LNCAP (cell line): Measurements from ENCODE around the gene LONP1.

ENCODE experiments used
- TF ChIP-seq, protein P1 (sequence below): fragments of 450-650 bp; IDR thresholded peaks from 2 replicates; pipeline ENCODE4 v1.5.1; 2017; ENCODE audit warnings: mild to moderate bottlenecking

The LONP1 gene

DNA sequence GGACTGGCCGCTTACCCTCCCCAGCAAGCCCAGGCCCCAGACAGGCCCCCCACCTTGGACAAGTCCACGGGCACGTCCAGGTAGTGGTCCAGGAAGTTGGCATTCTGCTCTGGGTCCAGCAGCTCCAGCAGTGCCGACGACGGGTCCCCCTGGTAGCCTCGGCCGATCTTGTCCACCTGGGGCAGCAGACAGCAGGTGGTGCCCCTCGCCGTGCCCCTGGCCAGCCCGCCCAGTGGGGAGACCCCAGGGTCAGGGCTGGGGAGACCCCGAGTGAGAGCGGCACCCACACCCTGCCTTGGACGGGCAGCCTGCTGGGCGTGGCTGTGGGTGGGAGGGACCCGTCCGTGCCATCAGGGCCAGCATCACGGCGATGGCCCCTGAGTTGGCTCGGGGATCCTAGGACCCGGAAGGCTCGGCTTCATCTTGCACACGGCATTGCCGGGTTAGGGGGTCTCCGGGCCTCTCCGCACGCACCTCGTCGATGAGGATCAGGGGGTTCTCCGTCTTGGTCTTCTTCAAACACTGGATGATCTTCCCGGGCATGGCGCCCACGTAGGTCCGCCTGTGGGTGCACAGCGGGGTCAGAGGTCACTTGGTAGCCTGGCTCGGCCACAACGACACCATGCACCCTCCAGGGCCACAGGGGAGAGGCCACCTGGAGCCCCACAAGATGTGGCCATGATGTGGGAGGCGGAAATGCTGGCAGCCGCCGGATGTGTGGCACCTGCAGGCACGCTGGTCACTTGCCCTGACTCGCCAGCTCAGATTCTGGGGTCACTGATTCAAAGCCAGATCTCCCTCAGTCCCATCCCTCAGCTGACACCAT is 23.5 kb downstream of the LONP1 start:
- TF ChIP-seq, protein P1, sequence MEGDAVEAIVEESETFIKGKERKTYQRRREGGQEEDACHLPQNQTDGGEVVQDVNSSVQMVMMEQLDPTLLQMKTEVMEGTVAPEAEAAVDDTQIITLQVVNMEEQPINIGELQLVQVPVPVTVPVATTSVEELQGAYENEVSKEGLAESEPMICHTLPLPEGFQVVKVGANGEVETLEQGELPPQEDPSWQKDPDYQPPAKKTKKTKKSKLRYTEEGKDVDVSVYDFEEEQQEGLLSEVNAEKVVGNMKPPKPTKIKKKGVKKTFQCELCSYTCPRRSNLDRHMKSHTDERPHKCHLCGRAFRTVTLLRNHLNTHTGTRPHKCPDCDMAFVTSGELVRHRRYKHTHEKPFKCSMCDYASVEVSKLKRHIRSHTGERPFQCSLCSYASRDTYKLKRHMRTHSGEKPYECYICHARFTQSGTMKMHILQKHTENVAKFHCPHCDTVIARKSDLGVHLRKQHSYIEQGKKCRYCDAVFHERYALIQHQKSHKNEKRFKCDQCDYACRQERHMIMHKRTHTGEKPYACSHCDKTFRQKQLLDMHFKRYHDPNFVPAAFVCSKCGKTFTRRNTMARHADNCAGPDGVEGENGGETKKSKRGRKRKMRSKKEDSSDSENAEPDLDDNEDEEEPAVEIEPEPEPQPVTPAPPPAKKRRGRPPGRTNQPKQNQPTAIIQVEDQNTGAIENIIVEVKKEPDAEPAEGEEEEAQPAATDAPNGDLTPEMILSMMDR = no peak

DNA sequence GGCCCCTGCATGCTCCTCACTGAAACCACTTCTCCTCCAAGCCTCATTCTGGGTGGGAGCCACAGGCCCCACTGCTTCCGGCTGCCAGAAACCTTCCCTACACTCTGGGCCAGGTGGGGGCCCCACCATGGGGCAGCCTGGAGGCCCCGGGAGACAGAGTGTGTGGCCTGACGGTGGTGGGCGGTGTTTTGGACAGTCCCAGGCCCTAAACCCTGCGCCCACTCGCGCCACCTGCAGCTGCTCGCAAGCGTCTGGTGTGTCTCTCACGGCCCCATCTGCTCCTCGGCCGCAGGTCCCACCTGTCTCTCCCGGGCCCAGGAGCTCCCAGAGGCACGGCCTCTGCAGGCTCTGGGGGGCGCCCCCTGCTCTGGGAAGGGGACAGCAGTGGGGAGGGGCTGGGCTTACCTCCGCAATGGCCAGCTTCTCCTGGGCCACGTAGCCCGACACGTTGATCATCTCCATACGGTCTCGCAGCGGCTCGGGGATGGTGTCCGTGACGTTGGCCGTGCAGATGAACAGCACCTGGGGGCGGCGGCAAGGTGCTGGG is 24.2 kb downstream of the LONP1 start:
- TF ChIP-seq, protein P1 = no peak

DNA sequence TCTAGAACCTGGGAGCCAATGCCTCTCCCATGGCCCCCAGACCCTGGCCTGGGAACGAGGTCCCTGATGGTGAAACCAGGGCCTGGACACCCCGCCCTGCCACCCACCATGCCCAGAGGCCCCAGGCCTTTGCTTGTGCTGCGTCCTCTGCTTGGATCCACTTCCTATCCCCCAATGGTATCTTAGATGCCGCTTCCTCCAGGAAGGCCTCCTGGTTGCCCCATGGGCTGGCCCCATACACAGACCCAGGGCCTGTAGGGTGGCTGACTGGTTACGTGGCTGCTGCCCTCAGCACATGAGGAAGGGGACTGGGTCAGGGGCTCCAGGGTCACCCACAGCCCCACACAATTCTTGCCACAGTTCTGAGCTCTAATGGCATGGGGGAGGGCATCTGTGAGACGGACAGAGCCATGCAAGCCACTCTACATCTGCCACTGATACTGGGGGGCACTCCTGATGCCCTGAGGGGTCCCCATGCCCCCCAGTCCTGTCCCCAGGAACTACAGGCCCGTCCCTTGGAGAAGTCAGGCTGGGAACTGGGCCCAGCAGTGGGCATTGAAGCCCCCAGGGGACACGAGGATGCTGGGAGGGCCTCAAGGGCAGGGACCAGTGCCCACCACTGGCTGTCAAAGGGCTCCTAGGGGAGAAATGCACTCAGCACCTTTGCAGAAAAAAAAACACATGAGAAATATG is 24.8 kb downstream of the LONP1 start:
- TF ChIP-seq, protein P1 = no peak

DNA sequence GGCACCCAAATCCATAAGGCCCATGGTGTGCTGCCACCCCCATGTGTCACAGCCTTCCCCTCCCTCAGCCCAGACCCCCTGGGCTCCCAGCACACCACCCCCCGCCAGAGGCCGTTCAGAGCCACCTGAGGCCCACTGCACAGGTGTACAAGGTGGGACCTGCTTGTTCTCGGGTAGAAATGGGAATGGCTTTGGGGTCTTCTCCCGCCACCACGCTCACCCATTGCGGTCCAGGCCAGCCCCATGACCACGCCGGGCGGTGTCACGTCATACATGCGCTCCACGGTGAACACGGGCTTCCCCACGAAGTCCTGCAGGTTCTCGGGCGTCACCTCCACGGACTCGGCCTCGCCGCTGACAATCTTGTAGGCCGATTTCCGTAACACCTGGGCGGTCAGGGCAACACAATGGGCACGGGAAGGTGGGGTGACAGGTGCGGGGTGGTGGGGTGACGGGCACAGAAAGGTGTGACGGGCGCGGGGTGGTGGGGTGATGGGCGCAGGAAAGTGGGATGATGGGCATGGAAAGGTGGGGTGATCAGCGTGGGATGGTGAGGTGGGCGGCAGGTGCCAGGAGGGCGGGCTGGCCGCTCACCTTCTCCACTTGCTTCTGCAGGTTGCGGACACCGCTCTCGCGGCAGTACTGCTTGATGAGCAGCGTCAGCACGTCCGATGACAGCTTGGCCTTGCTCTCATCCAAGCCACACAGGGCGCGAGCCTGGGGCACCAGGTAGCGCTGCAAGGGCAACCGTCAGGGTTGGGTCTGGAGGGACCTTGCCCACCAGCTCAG is 25.6 kb downstream of the LONP1 start:
- TF ChIP-seq, protein P1 = no peak

DNA sequence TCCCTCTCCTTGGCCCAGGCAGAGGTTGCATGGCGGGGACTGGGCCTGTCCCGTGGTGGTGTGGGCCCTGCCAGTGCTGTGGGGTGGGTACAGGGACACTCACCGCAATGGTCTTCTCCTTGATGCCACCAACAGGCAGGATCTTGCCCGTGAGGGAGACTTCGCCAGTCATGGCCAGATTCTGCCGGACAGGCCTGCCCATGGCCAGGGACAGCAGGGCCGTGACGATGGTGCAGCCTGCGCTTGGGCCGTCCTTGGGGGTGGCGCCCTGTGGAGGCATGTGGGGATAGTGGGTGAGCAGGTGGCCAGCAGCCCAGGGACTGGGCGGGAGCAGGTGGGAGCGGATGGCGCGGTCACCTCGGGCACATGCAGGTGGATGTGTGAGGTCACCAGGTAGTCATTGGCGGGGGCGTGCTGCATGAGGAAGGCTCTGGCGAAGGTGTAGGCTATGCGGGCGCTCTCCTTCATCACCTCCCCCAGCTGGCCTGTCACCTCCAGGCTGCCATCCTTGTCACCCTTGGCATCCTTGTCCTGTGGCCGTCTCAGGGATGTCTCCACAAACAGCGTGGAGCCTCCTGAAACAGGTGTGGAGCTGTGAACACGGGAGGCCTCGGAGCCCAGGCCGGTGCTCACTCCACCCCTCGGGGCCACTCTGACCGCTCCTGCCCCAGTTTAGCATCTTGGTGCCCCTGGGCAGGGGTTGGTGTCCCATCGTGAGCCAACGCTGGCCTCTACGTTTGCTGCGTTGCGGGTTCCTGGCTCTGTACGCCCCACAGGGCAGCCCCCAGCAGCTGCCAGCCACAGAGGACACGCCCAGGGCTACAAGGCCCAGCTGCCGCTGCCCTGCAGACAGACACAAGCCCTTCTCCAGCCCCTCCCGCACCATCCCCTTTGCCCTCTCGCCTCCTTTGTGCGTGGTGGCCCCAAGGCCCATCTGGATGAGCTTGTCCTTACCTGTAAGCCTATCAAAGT is 26.5 kb downstream of the LONP1 start:
- TF ChIP-seq, protein P1 = no peak

DNA sequence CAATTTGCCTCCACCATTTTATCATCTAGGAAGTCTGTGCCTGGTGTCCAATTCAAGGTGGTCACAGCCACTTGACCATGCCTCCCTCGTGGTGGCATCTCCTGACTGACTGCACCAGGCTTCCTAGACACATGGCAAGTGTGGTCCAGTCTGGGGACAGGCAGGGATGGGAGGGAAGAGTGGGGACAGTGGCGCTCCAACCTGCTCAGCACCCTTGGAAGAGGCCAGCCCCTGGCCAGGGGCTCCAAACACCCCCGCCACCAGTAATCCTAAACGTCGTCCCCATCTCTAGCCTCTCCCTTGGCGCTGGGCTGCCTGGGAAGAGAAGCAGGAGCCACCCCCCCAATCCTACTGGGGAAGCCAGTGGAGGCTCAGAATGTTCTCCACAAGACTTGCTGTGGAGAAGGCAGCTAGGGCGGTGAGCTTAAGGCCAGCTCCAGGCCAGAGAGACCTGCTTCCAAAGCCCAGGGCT is 27.2 kb downstream of the LONP1 start:
- TF ChIP-seq, protein P1 = no peak
